Islet precursor cell (in vitro differentiated cells): ENCODE data around the gene POLE4.
A peak's percentile ranks its signal among the peaks of the same experiment; 100 is the strongest.

Source experiments
- DNase-seq: peaks from one replicate; pipeline ENCODE4 v3.0.0-alpha.2; 2018

Gene POLE4, protein sequence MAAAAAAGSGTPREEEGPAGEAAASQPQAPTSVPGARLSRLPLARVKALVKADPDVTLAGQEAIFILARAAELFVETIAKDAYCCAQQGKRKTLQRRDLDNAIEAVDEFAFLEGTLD

DNA sequence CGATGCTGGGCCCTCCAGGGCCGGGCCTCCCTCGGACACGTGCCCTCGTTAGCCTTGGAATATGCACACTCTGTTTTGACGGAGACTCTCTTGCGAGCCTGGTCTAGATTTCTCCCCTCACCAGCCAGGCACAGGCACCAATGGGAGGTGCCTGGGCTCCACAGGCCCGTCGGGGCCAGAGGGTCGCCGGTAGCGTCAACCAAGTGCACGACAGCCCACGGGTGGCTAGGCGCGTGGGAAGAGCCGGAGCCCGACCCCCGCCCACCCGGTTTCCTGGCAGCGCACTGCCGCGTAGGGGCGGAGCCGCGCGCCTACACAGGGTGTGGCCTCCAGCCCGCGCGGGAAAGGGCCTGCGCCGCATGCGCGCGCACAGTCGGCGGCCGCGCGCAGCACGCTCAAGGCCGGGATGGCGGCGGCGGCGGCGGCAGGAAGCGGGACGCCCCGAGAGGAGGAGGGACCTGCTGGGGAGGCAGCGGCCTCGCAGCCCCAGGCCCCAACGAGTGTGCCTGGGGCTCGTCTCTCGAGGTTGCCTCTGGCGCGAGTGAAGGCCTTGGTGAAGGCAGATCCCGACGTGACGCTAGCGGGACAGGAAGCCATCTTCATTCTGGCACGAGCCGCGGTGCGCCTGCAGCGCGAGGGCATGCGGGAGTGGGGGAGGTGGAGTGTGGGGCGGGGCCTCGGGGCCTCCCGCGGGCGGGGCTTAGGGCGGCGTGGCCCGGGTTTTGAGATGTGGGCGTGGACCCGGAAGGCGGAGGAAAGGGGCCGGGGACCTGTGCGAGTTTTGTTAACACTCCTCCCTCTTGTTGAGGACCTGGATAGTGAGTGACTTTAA is at the start of gene POLE4:
POLE4 (plus strand) TSS at position 370 of the 832 bp plus-strand sequence; CDS start at position 407, 37 bp downstream.
- peak; percentile 88 for DNase-seq

DNA sequence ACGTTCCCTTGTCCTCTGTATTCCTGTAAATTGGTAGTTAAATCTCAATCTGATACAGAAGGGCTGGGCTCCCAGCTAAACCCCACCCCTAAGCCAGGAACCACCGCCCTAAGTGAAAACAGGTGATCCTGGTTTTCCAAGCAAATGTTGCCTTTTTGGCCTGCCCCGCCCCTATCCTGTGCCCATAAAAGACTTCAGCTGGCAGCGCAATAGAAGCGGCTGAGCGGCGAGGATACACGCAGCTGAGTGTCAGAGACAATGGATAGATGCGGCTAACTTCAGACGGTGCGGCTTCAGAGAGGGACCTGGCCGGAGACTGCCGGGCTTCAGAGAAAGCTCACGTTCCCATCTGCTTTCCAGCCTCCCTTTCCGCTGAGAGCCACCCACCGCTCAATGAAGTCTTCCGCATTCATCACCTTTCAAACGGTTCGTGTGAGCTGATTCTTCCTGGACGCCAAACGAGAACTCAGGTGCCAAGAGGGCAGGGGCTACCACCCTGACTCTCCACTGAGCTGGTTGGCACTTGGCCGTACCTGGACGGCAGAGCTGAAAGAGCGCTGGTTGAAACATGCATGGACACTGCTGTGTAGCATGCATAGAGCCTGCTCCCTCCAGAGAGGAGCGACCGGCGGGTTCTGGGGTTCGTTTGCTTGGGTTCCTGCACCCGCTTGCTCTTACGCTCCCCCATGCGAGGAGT is 49.5 kb upstream of the POLE4 start:
- DNase-seq: no peak

DNA sequence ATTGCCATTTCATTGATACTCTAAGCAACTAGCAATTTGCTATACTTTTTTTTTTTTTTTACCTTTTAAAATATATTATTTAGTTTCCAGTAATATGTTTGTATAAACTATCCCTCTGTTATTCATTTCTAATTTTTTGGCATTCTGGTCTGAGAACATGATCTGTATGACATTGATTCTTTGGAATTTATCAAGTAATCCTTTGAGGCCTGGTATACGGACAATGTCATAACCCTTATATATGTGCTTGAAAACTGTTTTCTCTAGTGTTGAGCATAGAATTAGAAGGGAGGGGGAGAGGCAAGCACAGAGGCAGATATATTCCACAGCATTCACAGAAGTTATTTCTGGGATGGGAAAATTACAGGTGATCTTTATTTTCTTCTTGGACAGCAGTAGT is 48.2 kb upstream of the POLE4 start:
- no peak for DNase-seq

DNA sequence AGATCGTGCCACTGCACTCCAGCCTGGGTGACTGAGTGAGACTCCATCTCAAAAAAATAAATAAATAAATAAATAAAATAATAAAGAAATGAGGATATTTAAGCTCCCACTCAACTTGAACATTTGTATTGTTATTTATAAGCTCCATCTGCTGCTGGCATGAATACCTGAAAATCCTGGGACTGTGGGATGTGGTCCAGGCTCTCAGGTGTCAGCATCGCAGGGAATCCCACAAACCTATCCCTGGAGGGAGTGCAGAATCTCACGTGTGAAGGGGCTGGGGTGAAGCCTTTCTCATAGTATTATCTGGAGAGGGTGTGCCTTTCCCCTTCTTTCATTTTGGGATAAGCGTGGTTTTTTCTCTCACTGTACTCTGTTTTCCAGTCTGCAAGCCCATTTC is 47.4 kb upstream of the POLE4 start:
- DNase-seq: no peak

DNA sequence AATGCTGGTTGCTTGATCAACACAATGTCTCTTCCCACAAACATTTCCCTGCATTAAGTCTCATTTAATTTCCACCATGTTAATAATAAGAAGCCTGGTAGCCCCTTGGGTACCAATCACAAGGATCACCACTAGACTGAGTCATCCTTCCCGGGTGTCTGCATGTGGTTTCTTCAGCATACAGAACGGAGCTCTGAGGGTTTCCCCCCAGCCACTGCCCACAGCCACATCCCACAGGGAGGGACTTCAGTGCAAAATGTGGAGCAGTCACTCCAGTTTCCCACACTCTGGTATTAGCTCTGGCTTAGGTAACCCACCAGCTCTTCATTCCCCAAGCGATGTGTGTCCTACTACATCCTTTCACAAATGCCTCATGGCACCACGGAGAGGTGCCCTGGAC is 42.7 kb upstream of the POLE4 start:
- no peak for DNase-seq

DNA sequence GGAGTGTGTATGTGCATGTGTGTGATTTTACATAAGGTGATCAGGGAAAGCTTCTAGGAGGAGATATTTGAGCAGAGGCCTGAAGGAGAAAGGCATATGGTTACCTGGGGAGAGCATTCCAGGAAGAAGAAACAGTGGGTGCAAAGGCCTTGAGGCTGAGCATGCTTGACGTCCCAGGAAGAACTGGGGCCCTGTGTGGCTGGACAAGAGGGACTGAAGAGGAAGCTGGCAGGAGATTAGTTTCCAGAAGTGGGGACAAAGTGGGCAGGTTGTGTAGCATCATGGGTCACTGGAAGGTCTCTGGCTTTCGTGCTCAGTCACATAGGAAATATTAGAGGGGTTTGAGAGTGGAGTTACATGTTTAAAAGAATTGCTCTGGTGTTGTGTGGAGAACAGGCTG is 42.0 kb upstream of the POLE4 start:
- DNase-seq: no peak

DNA sequence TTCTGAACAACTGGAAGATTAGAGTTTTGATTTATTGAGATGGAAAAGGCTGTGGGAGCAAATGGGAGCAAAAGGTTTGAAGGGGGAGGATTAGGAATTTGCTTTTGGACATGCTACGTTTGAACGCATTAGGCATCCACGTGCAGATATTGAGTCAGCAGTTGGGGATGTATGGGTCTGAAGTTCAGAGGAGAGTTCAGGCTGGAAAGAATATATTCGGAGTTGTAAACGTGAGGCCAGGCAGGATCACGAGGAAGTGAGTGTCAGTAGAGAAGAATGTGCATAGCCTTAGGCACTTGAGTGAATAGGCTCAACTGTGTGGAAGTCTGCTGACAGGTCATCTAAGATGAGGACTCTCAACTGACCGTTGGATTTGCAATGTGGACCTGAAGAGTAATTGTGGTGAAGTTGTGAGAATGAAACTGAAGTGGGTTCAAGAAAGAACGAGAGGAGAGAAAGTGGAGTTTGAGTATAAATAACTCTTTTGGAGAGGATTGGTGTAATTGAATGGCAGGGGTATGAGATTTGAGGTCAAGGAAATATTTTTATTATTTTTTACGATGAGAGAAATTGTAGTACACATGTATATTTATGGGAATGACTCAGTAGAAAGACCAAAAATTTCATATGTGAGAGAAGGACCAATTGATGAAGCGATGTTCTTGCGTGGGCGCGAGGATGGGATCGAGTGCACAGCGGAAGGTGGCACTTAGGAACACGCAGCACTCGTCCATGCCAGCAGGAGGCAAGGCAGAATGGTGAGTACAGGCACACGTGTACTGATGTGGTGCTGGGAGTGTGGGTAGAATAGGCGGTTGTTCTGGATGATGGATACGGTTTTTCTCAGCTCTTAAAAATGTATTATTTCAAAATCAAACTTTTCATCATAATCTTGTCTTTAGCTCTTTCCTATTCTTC is 40.5 kb upstream of the POLE4 start:
- DNase-seq: peak; percentile 91

DNA sequence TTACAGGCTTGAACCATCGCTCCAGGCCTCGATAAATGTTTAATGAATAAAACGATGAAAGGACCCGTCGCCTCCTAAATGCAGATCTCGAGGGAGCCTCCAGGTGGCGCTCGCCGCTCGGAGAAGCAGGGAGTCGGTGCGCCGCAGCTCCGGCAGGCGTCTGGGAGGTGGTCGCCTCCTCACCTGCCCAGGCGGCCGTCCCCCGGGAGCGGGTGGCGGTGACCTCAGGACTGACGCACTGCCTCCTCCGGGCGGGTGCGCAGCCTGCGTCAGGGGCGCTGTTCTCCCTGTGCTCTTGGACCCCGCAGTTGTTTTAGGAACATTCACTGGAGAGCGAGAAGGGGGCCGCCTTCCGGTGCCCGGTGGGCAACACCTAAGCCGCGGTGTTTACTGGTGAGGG is 38.6 kb upstream of the POLE4 start:
- peak; percentile 88 for DNase-seq

DNA sequence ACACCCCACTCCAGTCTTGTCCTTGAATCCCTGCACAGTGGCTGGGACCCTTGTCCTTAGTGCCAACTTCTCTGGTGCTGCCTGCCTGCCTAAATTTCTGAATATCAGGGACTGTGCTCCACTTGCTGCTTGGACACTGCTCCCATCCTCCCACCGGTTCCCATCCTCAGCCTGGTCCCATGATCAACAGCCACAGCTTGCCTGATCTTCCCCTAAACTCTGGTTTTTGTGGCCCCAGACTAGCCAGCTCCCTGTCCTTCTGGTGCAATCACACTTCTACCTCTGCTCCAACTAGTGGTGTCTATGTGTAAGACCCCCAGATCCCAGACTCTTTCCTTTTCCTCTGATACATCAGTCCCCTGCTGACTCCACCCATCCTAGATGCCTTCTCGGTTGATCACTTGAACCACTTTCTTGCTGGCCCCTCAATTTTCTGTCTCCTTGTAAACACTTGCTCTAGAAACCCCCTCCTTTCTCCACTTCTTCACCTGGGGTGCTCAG is 37.2 kb upstream of the POLE4 start:
- no peak for DNase-seq

DNA sequence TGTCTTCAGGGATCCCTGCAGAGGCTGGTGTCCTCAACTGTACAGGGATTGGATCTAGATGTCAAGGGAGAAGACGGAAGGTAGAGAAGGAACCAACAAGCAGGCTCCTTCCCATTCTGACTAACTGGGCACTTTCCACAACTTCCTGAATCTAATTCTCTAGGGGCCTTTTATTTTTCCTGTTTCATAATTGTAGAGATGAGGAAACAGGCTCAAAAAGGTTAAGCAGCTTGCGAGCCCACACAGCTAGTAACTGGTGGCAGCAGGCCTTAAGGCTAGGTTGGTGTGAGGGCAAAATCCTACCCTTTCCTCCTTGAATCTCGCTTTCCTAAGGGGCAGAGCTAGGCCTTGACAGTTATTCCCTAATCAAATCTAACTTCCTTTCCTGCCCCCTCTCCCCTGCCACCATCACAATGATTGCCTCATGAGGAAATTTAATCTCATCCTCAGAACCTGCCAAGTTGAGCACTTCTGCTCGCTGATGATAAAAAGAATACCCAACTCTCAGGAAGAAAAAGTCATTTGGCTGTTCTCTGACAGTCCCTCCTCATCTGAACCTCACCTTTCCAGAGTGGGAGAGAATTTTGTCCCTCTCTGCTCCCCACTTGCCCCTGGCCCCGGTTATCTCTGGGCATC is 35.7 kb upstream of the POLE4 start:
- DNase-seq: no peak

DNA sequence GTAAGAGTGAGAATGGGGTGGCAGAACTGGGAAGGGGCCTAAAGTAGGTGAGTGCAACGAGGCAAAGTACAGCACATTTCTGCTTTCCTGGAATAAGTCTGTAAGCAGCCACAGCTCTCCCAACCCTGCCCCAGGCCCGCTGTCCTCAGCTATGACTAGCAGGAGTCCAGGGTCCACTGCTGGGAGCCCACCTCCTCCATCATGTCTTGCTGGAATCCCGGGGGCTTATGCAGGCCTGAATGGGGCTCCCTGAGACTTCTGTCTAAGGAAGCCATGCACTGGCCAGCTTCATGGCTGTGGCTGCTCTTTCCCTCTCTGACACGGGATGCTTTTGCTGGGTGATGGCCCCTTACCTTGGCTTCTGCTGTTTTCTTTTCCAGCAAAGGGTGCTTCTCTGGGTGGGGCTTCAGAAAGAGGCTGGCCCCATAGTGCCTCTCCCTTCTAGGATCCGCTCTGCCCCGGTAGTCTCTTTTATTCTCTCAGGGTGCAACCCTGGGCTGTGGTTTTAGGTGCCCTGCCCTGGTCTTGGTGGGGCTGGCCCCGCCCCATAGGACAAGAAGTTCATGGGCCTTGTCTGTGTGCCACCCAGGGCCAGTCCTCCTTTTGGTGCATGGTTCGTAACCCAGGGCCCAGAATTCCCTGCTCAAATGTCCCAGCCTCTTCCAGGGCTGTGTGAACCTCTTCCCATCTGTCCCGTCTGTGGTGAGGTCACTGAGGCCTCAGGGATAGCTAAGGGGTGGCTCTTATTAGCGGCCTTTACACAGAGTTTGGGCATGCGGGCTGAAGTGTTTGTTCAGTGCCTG is 33.8 kb upstream of the POLE4 start:
- DNase-seq: no peak

DNA sequence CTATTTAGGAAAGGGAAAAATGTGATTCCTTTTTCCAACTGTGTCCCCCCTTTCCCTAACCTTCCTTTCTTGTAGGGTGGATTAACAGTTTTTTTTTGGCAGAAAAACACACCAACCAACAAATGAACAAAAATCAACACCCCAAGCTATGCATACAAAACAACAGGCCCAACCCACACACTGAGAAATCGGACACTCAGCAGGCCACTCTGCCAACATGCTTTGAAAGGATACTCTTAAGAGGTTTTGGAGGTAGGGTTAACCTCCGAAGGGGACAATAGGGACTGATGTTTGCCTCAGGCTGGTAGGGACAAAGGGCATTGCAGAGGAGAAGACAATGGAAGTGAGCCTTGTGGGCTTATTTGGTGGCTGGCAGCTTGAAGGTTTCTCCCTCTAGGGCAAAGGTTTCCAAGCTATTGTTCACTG is 33.1 kb upstream of the POLE4 start:
- DNase-seq: no peak

DNA sequence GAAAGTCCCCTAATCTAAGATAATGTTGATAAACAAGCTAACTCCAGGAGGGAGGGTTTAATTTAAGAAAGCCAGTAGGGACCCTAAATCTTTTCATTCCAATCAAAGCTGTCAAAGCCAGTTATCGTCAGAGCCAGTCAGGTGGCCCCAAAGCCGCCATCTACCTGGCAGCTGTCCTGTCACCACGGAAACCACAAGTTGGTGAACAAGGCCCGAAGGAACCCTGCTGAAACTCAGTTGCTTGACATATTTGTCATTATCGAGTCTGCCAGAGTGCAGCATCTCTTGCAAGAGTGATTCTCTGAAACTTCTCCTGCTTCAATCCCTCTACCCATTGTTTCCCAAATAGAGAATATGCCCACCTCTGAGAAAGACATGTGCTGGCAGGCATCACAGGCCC is 30.8 kb upstream of the POLE4 start:
- DNase-seq: no peak

DNA sequence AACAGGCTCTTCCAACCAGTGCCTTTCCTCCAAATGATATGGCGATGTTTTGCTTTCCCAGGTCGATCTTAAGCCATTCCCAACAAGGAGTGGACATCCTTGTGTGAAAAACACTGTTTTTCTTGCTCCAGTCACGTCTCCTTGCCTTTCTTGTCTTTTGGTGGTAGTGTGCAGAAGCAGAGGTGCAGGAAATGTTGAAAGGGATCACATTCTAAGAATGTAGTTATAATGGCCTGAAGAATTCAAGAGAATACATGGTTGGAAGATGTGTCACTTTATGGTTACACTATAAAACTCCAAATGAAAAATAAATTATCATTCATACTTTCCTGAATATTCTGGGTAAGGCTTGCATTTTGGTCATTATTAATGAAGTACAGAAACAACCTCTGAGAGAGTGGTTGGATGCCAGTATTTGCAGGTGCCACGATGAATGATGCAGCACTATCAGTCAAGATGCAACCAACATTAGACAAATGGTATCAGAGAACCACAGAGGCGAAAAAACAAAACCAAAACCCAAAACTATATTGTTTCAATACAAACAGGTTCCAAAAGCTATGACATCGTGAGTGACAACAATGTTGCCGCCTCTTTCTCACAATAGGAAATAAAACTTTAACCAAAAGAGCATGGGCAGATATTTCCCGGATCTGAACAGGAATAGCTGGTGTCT is 27.5 kb upstream of the POLE4 start:
- no peak for DNase-seq

DNA sequence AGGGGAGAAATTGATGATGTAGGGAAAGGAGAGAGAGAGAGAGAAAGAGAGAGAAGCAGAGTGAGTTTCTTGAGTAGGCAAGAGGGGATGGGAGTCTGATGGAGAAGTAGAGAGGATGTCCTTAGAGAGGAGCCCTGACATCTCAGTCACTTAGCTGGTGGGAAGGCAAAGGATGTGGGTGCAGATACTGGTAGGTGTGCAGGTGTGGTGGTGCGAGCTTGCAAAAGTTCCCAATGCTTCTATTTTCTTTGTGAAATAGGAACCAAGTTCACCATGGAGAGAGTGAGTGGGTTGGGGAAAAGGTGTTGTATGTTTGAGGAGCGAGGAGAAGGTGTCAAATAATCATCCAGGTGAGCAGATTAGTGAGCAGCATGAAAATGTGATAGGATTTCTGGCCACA is 26.5 kb upstream of the POLE4 start:
- DNase-seq: no peak

DNA sequence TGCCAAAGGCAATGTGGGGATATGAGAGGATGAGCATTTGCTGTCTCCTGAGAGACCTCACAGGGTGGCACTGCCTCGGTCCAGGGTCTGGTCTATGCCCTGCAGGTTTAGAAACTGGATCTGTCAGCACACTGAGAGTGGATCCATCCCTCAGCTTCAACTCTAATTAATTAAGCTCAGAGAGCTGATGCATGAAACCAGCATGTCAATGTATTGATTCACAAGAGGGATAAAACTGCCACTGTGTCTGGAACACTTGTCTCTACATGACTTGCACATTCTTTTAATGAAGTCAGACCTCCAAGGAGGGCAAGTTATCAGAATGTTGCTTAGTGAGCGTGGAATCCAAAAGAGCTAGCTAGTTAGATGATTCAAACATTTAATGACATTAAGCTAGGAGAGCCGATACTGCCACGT is 22.5 kb upstream of the POLE4 start:
- no peak for DNase-seq

DNA sequence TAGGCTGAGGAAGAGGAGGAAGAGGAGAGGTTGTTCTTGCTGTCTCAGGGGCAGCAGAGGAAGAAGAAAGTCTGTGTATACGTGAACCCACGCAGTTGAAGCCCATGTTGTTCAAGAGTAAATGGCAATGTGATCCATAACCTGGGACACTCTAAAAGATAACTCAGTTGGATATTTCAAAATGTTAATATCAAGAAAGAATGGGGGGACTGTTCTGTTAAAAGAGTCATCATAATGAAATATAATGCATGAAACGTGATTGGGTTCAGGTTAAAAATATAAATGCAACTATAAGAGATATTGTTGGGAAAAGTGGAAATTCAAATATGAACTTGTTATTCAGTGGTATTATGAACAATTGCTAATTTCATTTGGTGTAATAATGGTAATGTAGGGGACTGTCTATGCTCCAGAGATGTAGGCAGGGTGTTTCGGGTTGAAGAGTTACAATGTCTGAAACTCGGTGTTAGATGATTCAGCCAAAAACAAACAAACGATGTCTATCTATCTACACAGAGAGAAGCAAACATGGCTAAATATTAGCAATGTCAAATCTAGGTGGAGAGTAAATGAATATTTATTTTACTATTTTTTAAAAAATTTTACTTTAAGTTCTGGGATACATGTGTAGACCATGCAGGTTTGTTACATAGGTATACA is 21.1 kb upstream of the POLE4 start:
- DNase-seq: no peak

DNA sequence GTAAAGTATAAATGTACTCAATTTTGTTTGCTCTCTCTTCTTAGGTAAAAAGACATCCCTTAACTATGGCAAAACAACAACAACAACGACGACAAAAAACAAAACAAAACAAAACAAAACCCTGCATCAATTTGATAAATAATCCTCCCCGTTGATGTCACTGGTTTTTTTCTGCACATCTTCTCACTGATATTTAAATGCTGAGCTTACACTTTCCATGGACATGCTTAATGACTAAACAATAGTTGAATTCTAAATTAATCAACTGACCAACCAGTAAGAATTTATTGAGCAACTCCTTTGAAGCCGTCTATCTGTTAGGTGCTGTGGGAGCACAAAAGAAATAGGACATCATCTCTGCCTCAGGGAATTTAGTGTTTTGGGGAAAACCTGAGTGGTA is 20.2 kb upstream of the POLE4 start:
- no peak for DNase-seq

DNA sequence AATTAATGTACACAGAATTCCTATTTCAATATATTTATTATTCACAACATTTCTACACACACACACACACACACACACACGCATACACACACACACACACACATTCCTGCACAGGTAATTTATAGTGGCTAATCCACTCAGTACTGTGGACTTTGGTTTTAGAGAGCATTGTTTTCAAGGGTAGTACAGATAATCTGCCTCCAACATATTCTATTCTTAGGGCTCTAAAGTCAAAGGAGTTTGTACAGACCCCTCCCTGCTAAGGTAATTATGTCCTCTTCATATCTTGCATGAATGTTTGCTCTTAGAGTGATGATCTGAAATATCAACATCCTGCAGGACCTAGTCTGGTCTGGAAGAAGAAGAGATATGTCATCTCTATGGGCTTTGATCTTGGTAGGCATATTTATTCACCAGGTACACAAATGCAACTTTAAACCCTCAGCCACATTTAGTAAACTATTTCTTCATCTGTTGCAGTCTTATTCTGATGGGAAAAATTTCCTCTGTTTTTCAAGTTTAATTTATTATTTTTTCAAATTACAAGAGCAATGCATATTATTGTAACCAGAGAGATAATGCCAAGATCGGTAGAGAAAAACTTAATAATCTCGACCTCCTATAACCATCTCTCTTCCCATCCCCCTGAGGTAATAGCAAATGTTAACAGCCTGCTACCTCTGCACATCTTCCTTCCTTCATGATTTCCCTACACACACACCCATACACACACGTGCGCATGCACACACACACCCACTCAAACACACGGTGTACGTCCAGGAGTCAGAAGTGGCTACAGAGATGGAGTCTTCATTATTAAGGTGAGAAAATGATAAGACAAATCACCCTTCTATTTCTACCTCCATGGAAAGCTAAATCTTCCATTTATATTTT is 18.3 kb upstream of the POLE4 start:
- no peak for DNase-seq
